Cerebellar nuclear complex (tissue), 1 donor: Measurements from ENCODE around the gene MYADM.

Experiments used
- DNase-seq, 2 experiments: peaks; one replicate each; lab custom pipeline; 2025; lab: John Stamatoyannopoulos, UW

Gene MYADM

GRCh38 chr19:53885036-53885435 lies 17.4 kb downstream of the MYADM start:
- DNase-seq: no peak

GRCh38 chr19:53892301-53892980 lies 24.8 kb downstream of the MYADM start:
- DNase-seq: no peak

- DNase-seq: no peak
Measured at GRCh38 chr19:53892981-53893325, 25.3 kb downstream of the MYADM start.

GRCh38 chr19:53894707-53895106 lies 27.0 kb downstream of the MYADM start:
- DNase-seq: no peak

- no peak for DNase-seq
Measured at GRCh38 chr19:53896682-53897081, 29.0 kb downstream of the MYADM start.

- no peak for DNase-seq
Measured at GRCh38 chr19:53897459-53897858, 29.8 kb downstream of the MYADM start.

- DNase-seq: no peak
Measured at GRCh38 chr19:53898166-53898565, 30.5 kb downstream of the MYADM start.

- DNase-seq: no peak
Measured at GRCh38 chr19:53898636-53899341, 31.1 kb downstream of the MYADM start.

GRCh38 chr19:53900191-53900860 lies 32.6 kb downstream of the MYADM start:
- no peak for DNase-seq

GRCh38 chr19:53903055-53903680 lies 35.5 kb downstream of the MYADM start:
- no peak for DNase-seq

- no peak for DNase-seq
Measured at GRCh38 chr19:53904909-53905308, 37.2 kb downstream of the MYADM start.

GRCh38 chr19:53905787-53906186 lies 38.1 kb downstream of the MYADM start:
- no peak for DNase-seq

- no peak for DNase-seq
Measured at GRCh38 chr19:53906211-53907192, 38.8 kb downstream of the MYADM start.

GRCh38 chr19:53907193-53907581 lies 39.5 kb downstream of the MYADM start:
- DNase-seq: no peak

- DNase-seq: no peak
Measured at GRCh38 chr19:53907690-53908089, 40.0 kb downstream of the MYADM start.

- peak; percentile 52 to 74 for DNase-seq
Measured at GRCh38 chr19:53908106-53908934, 40.6 kb downstream of the MYADM start.

GRCh38 chr19:53908935-53909415 lies 41.3 kb downstream of the MYADM start, which contains the start of gene CACNG7:
Gene CACNG7 (plus strand): TSS chr19:53909278. CDS start chr19:53912832, 3,554 bp downstream.
- DNase-seq: peak in 1 of 2 experiments; percentile 10

GRCh38 chr19:53909471-53910169 lies 41.9 kb downstream of the MYADM start:
- DNase-seq: no peak

- no peak for DNase-seq
Measured at GRCh38 chr19:53910170-53910518, 42.5 kb downstream of the MYADM start.

- DNase-seq: no peak
Measured at GRCh38 chr19:53912653-53913052, 45.0 kb downstream of the MYADM start.
